GM21515 (cell line): ENCODE results near the gene RAP1A.
A peak's percentile ranks its signal among the peaks of the same experiment; 100 is the strongest.
"Not testable (repeated sequence)": the region's sequence is repeated elsewhere in the genome, so short reads cannot be mapped to it uniquely, and the experiment has no call there.

Experiments used
- ATAC-seq: cut with Tn5 transposase; IDR thresholded peaks from one replicate; pipeline ENCODE4 v1.9.1; 2021; ENCODE audit not compliant: unreplicated experiment

Gene RAP1A

DNA sequence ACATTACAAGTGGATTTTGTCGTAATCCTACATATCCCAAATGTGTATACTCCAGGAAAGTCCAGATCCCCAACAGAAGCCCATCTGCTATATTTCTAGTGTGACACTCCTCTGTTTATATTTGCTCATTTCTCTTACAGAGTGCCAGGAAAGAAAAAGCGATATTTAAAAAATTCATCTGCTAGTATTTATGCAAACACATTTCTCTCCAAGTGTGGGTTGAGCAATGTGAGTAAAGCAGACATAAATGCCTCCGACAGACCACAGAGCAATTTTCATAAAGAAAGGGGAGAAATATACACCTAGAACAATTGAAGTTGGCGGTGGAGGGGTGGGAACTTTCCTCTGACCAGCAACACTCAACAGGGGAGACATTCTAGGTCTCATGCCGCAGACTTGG, 22.2 kb upstream of the RAP1A start:
- ATAC-seq = no peak

DNA sequence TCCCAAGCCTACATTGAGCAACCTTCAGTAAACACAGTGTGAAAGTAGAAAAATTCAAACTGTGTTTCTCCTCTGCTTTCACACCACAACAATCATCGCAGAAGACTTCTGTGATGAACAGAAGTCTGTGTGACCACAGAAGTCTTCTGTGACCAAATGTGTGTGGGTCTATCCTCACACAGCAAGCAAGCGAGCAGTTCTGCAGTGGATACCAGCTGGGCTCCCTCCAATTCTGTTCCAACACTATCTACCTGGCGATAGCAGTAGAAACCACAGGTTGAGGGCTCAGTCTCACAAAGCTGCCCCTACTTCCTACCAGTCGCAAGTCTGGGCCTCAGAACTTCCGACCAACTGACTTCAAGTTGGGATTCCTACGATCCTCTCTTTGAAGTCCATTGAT, 21.0 kb upstream of the RAP1A start:
- peak; percentile 23 for ATAC-seq

DNA sequence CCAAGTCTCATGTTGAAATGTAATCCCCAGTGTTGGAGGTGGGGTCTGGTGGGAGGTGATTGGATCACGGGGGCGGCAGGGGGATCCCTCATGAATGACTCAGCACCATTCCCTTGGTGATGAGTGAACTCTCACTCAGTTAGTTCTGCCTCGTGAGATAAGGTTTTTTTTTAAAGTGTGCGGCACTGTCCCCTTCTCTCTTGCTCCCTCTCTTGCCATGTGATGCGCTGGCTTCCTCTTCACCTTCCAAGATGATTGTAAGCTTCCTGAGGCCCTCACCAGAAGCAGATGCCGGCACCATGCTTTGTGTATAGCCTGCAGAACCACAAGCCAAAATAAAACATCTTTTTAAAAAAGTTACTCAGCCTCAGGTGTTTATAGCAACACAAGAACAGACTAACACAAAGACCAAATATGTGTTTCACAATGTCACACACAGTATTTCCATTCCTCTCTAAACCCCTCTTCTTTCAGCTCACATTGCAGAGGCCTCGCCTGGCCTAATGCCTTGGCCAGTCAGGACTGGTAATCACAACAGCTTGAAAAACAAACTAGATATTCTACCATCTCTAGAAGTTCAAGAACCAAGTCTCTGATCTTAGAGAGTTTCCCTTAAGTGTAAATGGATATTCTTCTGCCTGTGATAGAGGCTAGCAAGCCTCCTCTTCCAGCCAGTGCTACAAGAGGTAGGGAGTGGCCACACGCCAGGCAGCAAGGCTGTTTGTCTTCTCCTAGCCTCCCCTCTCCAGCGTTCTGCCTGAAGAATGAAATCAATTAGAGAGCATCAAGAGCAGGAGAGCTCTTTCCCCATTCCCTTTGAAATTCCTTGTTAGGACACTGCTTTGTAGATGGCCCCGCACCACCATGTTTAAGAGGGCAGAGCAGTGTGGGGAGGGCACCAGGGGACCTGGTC, 19.6 kb upstream of the RAP1A start:
- ATAC-seq = peak; percentile 5

DNA sequence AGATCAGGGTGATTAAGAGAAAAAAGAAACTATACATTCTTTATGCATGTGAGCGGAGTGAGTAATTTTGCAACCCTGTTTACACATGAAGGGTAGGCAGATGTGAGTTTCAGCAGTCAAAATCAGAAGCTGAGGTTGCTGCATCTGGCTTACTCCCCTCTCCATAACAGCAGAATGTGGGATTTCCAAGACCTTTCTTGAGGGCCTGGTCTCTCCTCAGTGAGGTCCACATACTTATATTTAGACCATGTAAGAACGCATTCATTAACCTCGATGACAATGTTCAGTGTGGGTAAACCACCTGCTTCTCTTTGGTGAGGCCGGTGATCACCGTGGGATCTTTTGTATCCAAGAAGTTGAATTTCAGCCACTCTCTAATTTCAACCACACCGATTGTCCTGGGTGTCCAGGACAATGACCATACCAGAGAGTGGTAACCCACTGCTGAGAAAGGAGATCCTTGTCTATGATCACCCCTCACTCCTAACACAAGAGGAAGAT, 18.7 kb upstream of the RAP1A start:
- peak; percentile 61 for ATAC-seq

DNA sequence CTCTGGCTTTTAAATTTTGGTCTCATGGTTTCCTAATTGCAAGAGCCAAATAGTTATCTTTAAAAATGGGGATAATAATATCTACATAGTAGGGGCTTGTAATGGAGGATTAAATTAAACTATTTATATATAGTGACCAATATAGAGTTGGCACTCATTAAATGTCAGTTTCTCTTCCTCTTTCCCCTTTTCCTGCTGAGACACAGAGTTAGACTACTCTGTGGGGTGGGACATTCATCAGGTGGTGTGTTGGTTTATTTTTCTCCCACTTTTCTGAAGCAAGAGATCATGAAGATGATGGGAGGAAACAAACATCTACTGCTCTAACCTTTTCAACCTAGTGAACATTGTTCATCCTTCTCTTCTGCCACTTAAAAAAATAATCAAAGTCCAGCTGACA, 17.3 kb upstream of the RAP1A start:
- ATAC-seq = no peak

DNA sequence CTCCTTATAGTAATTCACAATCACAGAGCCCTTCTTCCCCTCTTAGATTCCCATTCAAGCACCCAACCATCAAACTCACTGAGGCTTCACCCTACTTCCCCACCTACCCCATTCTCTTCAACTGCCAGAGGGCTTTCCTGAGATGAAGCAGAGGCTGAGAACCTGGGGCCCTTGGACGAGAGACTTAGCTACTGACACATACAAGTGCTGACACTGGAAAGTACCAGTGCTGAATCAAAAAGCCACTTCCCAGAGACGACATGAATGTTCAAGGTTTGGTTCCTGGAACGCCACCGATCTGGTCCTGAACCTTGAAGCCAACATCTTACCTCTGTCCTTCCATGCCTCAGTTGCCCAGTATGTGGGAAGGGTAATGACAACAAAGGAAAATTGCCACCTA, 16.6 kb upstream of the RAP1A start:
- ATAC-seq = no peak

DNA sequence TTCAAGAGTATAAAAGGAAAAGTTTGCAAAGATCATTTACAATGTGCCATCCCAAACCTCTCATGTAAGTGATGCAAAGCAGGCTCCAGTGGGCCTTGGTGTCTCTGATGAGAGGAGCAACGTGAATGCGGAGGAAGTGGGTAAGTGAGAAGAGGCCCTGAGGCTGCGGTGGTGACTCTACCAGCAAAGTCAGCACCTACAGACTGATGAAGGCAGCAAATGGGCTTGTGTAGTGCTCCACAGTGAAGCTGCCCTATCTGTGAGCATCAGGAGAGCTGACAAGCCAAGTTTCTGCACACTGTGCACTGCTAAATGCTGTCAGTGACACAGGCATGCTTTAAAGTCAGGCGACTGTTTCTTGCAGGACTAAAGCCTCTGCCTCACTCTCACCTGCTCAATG, 15.6 kb upstream of the RAP1A start:
- peak; percentile 37 for ATAC-seq

DNA sequence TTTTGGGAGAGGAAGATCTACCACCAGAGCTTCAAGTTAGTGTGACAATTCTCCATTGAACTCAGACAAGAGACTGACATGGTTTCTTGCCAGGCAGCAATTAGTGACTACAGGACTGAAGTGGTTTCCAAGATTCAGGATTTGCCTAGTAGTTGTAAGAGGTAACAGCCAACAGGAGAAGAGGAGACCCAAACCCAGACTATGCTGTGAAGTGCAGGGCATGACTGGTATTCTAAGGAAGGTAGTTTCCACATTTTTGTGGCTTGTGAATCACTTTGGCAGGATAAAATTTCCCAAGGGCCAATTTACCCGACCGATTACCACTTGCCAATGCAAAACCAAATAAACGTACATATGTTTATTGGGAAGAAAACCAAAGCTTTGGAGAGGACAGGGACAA, 14.7 kb upstream of the RAP1A start:
- no peak for ATAC-seq

DNA sequence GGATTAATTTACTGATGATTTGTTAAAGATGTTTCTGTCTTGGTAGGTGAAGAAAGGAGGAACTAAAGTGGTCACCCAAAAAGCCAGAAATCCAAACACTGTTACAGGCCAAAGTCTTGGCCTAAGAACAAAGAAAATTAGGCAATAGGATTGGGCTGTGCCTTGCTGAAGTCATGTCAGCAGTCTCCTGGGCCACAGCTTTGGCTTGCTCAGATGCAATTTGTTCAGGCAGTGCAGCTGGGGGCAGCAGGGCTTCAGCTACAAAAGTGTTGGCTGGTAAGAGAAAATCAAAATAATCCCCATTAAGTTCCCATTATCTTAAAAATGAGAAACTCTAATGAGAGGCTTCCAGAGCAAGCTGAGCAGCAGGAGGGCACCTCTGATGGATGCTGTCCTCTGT, 14.0 kb upstream of the RAP1A start:
- ATAC-seq = no peak

DNA sequence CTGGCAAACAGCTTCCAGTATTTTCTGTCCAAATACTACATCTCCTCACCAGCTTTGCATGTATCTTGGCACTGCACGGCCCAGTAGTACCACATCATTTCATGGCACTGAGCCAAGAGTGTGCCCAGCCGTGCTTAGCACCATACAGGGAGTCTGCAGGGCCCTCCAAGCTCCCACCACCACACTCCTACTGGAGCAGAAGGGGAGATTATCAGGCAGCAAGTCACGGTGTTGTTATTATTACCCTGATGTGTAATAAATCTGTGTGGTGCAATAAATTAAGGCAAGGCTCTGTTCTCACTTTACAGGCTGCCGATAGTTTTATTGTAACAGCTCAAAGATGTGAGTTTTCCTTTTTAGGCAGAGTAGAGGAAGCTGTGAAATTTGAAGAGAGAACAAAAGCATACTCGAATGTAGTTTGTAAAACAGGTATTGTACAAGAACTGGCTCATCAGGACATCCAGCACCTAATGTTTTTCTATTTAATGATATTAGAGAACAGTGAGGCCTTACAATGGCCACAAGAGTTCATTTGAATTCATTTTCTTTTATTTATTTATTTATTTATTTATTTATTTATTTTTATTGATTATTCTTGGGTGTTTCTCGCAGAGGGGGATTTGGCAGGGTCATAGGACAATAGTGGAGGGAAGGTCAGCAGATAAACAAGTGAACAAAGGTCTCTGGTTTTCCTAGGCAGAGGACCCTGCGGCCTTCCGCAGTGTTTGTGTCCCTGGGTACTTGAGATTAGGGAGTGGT, 13.0 kb upstream of the RAP1A start:
- not testable (repeated sequence) for ATAC-seq

DNA sequence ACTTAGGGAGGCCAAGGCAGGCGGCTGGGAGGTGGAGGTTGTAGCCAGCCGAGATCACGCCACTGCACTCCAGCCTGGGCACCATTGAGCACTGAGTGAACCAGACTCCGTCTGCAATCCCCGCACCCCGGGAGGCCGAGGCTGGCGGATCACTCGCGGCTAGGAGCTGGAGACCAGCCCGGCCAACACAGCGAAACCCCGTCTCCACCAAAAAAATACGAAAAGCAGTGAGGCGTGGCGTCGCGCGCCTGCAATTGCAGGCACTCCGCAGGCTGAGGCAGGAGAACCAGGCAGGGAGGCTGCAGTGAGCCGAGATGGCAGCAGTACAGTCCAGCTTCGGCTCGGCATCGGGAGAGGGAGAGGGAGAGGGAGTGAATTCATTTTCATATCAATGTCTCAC, 11.1 kb upstream of the RAP1A start:
- ATAC-seq = not testable (repeated sequence)

DNA sequence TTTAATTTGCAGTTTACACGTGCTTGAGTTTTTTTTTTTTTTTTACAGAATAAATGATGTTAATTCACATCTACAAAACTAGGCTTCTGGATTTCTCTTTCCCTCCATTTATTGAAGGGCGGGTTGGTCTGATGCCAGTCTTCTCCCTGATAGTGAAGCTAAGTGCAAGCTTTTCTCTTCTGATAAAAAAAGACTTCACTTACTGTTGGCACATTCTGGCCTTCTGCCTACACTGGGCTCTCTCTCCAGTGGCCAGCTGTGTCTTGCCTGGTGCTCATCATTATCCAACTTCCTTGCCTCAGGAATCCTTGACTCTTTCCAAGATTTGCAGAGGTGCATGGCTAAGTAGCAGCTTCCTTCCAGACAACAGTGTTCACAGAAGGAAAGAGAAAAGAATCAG, 7.6 kb upstream of the RAP1A start:
- no peak for ATAC-seq

DNA sequence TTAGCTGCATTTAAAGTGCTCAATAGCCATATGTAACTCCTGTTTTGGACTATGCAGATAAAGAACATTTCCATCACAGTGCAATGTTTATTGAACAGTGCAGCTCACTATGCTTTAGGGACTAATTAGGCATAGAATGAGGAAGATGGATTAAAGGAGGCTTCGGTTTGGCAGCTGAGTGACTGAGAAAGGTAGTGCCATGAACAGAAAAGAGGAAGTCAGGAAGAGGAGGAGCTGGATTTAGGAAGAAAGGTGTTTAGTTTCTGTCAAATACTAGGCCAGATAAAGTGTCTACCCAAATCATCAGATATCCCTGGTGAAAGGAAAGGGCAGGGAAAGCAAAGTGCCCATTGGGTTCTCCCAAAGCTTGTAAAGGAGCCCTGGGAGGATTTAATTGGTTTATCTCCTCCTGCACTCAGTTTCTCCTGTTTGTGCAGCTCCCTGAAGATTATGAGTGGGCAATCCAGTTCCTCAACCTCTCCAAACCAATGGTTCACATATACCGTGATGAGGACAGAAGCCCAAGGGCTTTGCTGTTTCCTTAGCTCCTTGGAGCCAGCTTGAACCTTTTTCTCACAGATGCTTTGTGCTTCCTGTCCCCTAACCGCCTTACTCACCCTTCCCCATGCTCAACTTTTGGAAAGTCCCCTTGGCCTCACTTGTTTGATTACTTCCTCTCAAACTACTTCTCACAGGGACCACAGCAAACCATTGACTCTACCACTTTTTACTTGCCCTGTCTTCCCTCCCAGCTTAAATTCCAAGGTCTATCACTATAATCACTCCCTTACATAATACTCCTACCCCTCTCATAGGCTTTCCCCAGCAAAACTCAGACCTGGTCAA, 3.5 kb upstream of the RAP1A start:
- peak; percentile 39 for ATAC-seq

DNA sequence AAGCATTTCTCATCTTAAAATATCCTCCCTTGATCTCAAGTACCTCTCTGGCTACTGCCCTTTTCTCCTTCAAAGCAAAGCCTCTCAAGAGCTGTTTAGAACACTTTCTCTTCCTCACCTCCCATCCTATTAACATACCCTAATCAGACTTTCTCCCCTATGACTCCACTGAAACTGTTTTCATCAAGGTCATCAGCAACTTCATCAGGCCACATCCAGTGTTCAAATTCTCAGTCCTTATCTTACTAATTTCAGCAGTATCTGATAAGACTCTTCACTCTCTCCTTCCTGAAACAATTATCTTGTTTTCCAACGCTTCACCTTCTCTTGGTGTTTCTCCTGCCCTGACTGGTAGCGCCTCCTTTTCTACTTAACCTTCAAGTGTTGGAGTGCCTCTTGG, 1.5 kb upstream of the RAP1A start:
- ATAC-seq = no peak

DNA sequence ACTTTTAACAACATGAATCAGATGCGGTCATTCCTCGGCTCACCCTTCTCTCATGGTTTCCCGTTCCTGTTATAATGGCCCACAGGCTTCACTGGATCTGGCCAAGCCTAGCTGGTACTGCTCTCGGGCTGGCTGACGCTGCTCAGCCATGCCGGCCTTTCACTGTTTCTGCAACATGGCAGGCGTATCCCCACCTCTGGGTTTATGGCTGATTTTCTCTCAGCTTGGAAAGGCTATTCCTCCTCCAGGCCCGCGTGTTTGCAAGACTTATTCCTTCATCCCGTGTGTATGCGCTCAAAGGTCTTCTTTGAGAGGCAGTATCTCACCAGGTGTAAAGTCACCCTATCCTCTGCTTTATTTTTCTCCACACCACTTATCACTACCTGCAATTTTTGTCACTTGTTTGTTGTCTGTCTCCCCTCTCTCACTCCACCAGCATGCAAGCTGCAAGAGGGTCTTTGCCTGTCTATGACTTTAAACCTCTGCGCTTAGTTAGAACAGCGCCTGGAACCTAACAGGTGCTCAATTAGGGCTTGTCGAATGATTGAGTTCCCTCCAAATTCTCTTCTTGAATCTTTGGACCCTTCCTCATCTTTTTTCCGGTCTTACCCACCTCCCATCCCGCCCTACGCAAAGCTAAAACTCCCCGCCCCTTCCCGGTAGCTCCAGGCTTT, 491 bp upstream of the RAP1A start:
- ATAC-seq = peak; percentile 4

DNA sequence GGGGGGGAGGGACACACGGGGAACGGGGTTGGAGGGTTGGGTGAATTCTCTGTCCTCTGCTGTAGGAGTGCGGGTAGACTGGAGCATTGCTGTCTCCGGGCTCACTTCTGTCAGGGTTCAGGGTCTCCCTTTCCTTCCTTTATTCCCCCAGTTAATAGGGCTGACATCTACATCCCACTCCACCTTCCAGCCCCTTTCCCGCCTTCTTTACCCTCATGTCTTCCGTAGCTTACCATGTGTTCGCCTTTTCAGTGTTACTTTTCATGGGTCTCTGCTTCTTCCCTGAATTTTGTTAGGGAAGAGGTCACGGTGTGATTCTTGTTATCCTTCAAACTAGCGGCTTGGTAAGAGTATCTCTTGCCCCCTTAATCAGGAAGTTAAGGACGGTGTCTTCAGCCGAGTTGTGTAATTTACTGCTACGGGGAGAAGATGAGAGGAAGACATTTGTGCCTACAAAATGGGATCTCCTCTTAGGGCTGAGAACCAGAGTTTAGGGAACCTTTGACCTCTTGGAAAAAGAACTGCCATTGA, 917 bp downstream of the RAP1A start:
- no peak for ATAC-seq

DNA sequence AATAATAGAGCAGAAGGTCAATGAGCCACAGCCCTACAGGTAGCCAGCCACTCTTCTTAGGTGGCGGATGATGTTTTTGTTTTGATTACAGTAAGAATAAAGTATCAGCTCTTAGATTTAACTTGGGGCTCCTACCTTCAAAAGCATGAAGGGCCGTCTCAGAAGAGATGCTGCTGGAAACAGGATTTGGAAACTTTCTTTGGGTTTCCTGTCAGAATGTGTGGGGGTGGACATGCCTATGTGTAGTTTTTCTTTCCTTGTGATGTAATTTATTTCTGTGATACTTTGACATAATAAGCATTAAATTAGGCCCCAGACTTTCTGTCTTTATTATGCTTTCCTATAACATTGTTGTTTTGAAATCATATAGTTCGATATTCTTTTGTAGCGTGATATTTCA, 1.5 kb downstream of the RAP1A start:
- no peak for ATAC-seq

DNA sequence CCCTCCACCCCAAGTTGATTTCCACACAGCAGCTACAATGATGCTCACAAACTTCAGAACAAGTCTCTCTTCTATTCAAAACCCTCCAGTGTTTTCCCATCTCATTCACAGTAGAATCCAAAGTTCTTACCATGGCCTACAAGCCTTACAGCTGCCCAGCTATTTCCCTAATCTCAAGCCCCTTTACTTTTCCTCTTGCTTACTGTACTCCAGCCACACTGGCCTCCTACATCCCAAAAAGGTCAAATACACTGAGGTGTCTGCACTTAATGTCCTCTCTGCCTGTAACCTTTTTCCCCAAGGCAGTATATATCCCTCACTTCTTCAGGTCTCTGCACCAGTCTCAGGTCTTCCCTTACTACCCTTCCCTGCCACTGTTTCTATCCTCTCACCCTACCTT, 2.6 kb downstream of the RAP1A start:
- ATAC-seq = no peak

DNA sequence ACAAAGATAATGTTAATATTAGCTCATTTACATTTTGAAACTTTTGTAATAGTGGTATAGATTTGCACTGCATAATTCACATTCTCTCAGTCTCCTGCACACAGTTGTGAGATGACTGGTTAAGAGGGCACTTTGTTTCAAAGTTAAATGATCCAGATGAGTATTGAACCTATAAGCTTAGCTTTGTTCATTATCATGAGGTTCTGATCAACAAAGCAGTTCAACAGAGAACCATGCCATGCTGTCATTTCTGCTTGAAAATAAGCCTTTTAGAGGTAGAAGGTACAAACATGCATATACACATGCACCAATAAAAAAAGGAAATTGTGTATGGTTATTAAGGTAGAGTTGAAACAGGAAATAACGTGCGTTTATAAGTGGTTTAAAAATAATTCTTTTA, 4.8 kb downstream of the RAP1A start:
- ATAC-seq = no peak

DNA sequence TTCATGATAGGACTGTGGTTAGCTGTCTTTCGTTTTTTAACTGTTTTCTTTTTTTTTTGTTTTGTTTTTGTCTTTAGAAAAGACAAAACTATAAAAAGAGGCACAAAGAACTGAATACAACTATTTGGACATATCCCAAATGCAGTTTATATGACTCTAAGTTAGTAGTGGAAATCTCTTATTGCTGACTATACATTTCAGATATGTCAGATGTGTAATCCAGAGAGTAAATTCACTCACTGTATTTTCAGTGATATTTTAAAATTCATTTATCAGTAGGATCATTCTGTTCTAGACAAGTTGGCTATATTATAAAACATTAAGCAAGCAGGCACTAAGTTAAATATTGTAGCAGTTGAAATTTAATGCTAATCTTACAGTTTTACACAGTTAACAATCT, 5.7 kb downstream of the RAP1A start:
- ATAC-seq = no peak
